ENCODE data around the gene KIAA0040. TPM values are rescaled to one million over a fixed set of nuclear protein-coding genes. Genes with fewer than 3 reads are reported as not detected.

Gene KIAA0040
- total RNA-seq, 3 donors from 2014 or later (not counting 1 experiment from before 2014, with no cell fraction given): 18.0 to 21.2 (median 19.4) TPM

- no peaks in the 10 kb centered on the region for H3K9me3 ChIP-seq (ENCODE audit: control insufficient read depth, insufficient read depth, low read length)
- H3K4me1 ChIP-seq (ENCODE audit: control insufficient read depth, insufficient read depth, low read length): peaks cover 3% of the 10 kb centered on the region
- Mint-ChIP-seq H3K9me3 (no peaks in the 10 kb centered on the region), H3K27me3 (ENCODE audit: low read depth in 2 of 2) (peaks cover 0 to 20% of the 10 kb centered on the region in 2 donors), H3K4me3 (no peak overlapping the region), H3K4me1 (no peaks in the 10 kb centered on the region), H3K36me3 (no peaks in the 10 kb centered on the region), H3K27ac (no peak overlapping the region)
- no peak overlapping the region for H3K27ac ChIP-seq (ENCODE audit: low read length)
- no peaks in the 10 kb centered on the region for H3K36me3 ChIP-seq (ENCODE audit: control insufficient read depth, insufficient read depth, low read length)
- intact Hi-C loops (cut with micrococcal nuclease): no loop called here
- ATAC-seq: no peak
- H3K4me3 ChIP-seq (ENCODE audit: low read length): no peak overlapping the region
- WGBS (ENCODE audit: insufficient coverage): 67% methylated on average over 1 of the region's 1 CpG
- no peak for DNase-seq
- no peak for TF ChIP-seq CTCF (IDR thresholded peaks at IDR 0.05)
- no peaks in the 10 kb centered on the region for H3K27me3 ChIP-seq (ENCODE audit: control insufficient read depth, insufficient read depth, low read length)
These were observed 60.1 kb downstream of the KIAA0040 start for GRCh38 chr1:175132436-175132835.

GRCh38 chr1:175131095-175131494 lies 61.5 kb downstream of the KIAA0040 start:
- Mint-ChIP-seq H3K9me3 (no peaks in the 10 kb centered on the region), H3K27ac (no peak overlapping the region), H3K36me3 (no peaks in the 10 kb centered on the region), H3K27me3 (ENCODE audit: low read depth in 2 of 2) (peaks cover 0 to 17% of the 10 kb centered on the region in 2 donors), H3K4me1 (no peaks in the 10 kb centered on the region), H3K4me3 (no peak overlapping the region)
- Histone ChIP-seq H3K4me3 (ENCODE audit: low read length) (no peak overlapping the region), H3K4me1 (ENCODE audit: control insufficient read depth, insufficient read depth, low read length) (peaks cover 3% of the 10 kb centered on the region), H3K27me3 (ENCODE audit: control insufficient read depth, insufficient read depth, low read length) (no peaks in the 10 kb centered on the region), H3K9me3 (ENCODE audit: control insufficient read depth, insufficient read depth, low read length) (no peaks in the 10 kb centered on the region), H3K27ac (ENCODE audit: low read length) (no peak overlapping the region), H3K36me3 (ENCODE audit: control insufficient read depth, insufficient read depth, low read length) (no peaks in the 10 kb centered on the region)
- DNase-seq (no peak), ATAC-seq (no peak)
- intact Hi-C loops (cut with micrococcal nuclease): no loop called here
- TF ChIP-seq CTCF (IDR thresholded peaks at IDR 0.05): no peak
- WGBS (ENCODE audit: insufficient coverage): 73% methylated on average over 1 of the region's 1 CpG

GRCh38 chr1:175130649-175131045 lies 61.9 kb downstream of the KIAA0040 start:
- H3K36me3 Mint-ChIP-seq: no peaks in the 10 kb centered on the region
- H3K27me3 Mint-ChIP-seq (ENCODE audit: low read depth in 2 of 2): peaks cover 0 to 14% of the 10 kb centered on the region in 2 donors
- Histone ChIP-seq H3K4me1 (ENCODE audit: control insufficient read depth, insufficient read depth, low read length) (peaks cover 3% of the 10 kb centered on the region), H3K36me3 (ENCODE audit: control insufficient read depth, insufficient read depth, low read length) (no peaks in the 10 kb centered on the region), H3K27ac (ENCODE audit: low read length) (no peak overlapping the region), H3K9me3 (ENCODE audit: control insufficient read depth, insufficient read depth, low read length) (no peaks in the 10 kb centered on the region), H3K27me3 (ENCODE audit: control insufficient read depth, insufficient read depth, low read length) (no peaks in the 10 kb centered on the region), H3K4me3 (ENCODE audit: low read length) (no peak overlapping the region)
- no peak for DNase-seq
- WGBS (ENCODE audit: insufficient coverage): 85% methylated on average over 2 of the region's 2 CpGs
- no peak for ATAC-seq
- TF ChIP-seq CTCF (IDR thresholded peaks at IDR 0.05): no peak
- intact Hi-C loops (cut with micrococcal nuclease): no loop called here
- H3K4me1 Mint-ChIP-seq: peaks cover 0 to 4% of the 10 kb centered on the region in 2 donors
- no peak overlapping the region for H3K27ac Mint-ChIP-seq
- no peak overlapping the region for H3K4me3 Mint-ChIP-seq
- no peaks in the 10 kb centered on the region for H3K9me3 Mint-ChIP-seq

GRCh38 chr1:175129997-175130648 lies 62.5 kb downstream of the KIAA0040 start:
- peaks cover 3% of the 10 kb centered on the region for H3K4me1 ChIP-seq (ENCODE audit: control insufficient read depth, insufficient read depth, low read length)
- intact Hi-C loops (cut with micrococcal nuclease): loop anchor here (5.0 kb wide), 1 partner anchor 873 kb away; no protein-coding TSS in a partner anchor
- peaks cover 0 to 13% of the 10 kb centered on the region in 2 donors for H3K27me3 Mint-ChIP-seq (ENCODE audit: low read depth in 2 of 2)
- TF ChIP-seq CTCF (IDR thresholded peaks at IDR 0.05): no peak
- no peak overlapping the region for H3K4me3 ChIP-seq (ENCODE audit: low read length)
- H3K9me3 ChIP-seq (ENCODE audit: control insufficient read depth, insufficient read depth, low read length): no peaks in the 10 kb centered on the region
- WGBS (ENCODE audit: insufficient coverage): 86% methylated on average over 5 of the region's 5 CpGs
- no peak overlapping the region for H3K27ac ChIP-seq (ENCODE audit: low read length)
- no peak for DNase-seq
- H3K27ac Mint-ChIP-seq: no peak overlapping the region
- no peaks in the 10 kb centered on the region for H3K36me3 Mint-ChIP-seq
- peak in 1 of 3 donors; percentile 45 for ATAC-seq
- H3K9me3 Mint-ChIP-seq: no peaks in the 10 kb centered on the region
- H3K4me1 Mint-ChIP-seq: peaks cover 0 to 5% of the 10 kb centered on the region in 2 donors
- no peaks in the 10 kb centered on the region for H3K36me3 ChIP-seq (ENCODE audit: control insufficient read depth, insufficient read depth, low read length)
- no peaks in the 10 kb centered on the region for H3K27me3 ChIP-seq (ENCODE audit: control insufficient read depth, insufficient read depth, low read length)
- no peak overlapping the region for H3K4me3 Mint-ChIP-seq

Data from natural killer cell (primary cell).